Colonic mucosa (tissue), 4 donors: ENCODE measurements around the gene SLC1A3. TPM values are rescaled to one million over a fixed set of nuclear protein-coding genes. Genes with fewer than 3 reads are reported as not detected.

Experiments
- DNase-seq: peaks from one replicate; pipeline ENCODE4 v3.0.0-alpha.2; 2020
- H3K27ac ChIP-seq: fragments of 200-600 bp; one replicate; pipeline ENCODE4 v1.8.0; 2021
- H3K27me3 ChIP-seq: fragments of 200-600 bp; one replicate; pipeline ENCODE4 v1.8.0; 2021
- H3K36me3 ChIP-seq: fragments of 200-600 bp; one replicate; pipeline ENCODE4 v1.8.0; 2021
- H3K4me1 ChIP-seq: fragments of 200-600 bp; one replicate; pipeline ENCODE4 v1.8.0; 2021; ENCODE audit warnings: mild to moderate bottlenecking
- H3K4me3 ChIP-seq: fragments of 200-600 bp; one replicate; pipeline ENCODE4 v1.8.0; 2021
- H3K9ac ChIP-seq, 2 donors: one replicate each; pipeline ENCODE4 v1.7.0; 2013; ENCODE audit warnings: control low read depth in 2 of 2, low read depth in 2 of 2, low read length in 2 of 2
- H3K9me3 ChIP-seq: fragments of 200-600 bp; one replicate; pipeline ENCODE4 v1.8.0; 2021
- intact Hi-C: fragments of 100-400 bp; cut with DNase I; formaldehyde crosslinking; loops from one replicate; pipeline ENCODE4 v1.14.1; 2022
- total RNA-seq, 2 donors: library from RNA; stranded (reverse); fragmentation: NEBNext Ultra II Directional in 1 of 2; extraction: Animal tissue kit (Norgen Biotek cat#: 25700) in 1 of 2; gene quantifications; one replicate each; pipeline ENCODE4 v1.2.1, GENCODE V29; 2021
- TF ChIP-seq, protein P1 (sequence below): fragments of 200-600 bp; IDR thresholded peaks from one replicate; pipeline ENCODE4 v1.8.0; 2022; ENCODE audit warnings: antibody characterized with exemption, mild to moderate bottlenecking
- donor health status: healthy.
- donor health status: DM: no; HTN: no; CAD: no.
- donor health status: DM: no; HTN: no; CAD: no.

The SLC1A3 gene
- total RNA-seq, 2 donors from 2014 or later, result 0.50 to 1.9 TPM

DNA sequence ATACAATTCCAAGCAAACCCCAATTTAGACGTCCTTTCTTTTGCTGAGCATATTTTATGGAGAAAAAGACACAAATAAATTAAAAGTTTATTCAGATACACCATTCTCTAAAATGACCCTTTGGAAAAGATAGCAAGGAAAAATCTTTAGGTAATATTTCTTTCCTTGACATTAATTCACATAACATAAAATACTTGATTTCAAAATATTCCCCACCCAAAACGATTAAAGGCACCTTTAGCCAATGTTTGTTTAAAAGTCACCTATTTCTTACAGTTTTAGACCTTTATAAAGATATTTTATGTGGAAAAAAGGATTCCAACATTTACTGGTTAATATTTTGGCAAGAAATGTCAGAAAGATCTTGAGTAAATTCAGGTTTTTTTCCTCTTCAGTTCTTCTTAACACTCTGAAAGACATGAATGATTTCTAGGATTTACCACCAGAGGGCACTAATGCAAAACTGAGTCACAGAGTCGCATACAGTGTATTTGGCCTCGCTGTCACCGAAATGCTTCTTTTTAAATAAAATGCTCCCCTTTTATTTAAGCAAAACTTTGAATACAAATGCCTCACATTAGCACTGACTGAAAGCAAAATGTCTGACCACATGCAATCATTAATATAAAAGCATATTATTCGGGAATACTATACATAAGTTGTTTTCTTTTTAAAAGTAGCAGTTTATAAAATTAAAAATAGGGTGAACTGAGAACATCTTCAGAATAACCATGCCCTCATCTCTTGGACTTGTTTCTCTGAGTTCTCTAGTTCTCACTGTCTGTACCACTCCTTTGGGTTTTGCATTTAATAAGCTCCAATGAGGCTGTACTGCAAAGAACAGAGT lies 122.5 kb downstream of the SLC1A3 start:
- TF ChIP-seq, protein P1, sequence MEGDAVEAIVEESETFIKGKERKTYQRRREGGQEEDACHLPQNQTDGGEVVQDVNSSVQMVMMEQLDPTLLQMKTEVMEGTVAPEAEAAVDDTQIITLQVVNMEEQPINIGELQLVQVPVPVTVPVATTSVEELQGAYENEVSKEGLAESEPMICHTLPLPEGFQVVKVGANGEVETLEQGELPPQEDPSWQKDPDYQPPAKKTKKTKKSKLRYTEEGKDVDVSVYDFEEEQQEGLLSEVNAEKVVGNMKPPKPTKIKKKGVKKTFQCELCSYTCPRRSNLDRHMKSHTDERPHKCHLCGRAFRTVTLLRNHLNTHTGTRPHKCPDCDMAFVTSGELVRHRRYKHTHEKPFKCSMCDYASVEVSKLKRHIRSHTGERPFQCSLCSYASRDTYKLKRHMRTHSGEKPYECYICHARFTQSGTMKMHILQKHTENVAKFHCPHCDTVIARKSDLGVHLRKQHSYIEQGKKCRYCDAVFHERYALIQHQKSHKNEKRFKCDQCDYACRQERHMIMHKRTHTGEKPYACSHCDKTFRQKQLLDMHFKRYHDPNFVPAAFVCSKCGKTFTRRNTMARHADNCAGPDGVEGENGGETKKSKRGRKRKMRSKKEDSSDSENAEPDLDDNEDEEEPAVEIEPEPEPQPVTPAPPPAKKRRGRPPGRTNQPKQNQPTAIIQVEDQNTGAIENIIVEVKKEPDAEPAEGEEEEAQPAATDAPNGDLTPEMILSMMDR, result peak; percentile 81
- H3K4me1 ChIP-seq, result no peaks in the 10 kb centered on the region

DNA sequence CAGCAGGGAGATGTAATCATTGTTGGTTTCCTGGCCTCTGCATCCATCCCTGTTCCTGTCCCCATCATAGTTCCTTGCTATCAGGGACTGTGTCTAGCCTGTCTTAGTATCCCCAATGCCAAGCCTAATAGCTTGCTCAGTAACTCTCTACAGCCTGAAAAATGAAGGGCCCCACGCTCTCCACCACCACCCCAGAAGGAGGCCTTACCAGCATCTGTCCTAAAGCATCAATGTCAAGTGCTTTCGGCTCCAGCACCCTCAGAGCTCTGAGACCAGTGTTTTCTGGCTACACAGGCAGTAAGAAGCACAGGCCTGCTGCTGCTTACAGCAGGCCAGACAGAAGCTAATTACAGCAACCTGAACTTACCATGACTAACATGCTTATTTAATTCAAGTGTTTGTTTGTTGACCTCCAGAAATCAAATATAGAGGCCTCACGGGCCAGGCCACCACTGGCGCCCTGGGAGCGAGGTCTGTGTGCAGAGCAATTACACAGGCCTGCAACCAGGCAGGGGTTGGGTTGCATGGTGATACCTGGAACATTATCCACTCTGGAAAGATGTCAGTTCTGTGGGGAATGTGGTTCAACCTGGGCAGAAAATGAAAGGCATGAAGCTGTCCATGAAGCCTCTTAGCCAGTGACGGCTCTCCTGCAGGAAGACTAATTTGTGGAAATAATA lies 124.3 kb downstream of the SLC1A3 start:
- Histone ChIP-seq H3K27ac (no peak overlapping the region), H3K27me3 (no peaks in the 10 kb centered on the region), H3K9me3 (no peaks in the 10 kb centered on the region), H3K4me3 (no peak overlapping the region), H3K9ac (no peak overlapping the region), H3K4me1 (no peaks in the 10 kb centered on the region), H3K36me3 (no peaks in the 10 kb centered on the region)
- TF ChIP-seq, protein P1, result no peak
- intact Hi-C loops, result loop anchor here (5.0 to 10.0 kb wide), 2 partner anchors 214 to 277 kb away; no protein-coding TSS in a partner anchor
- no peak for DNase-seq

More for the DNA sequence above, 122.5 kb downstream of the SLC1A3 start:
- intact Hi-C loops, result no loop called here
- H3K4me3 ChIP-seq, result no peak overlapping the region
- no peak overlapping the region for H3K9ac ChIP-seq
- no peaks in the 10 kb centered on the region for H3K9me3 ChIP-seq
- H3K27me3 ChIP-seq, result no peaks in the 10 kb centered on the region
- H3K36me3 ChIP-seq, result no peaks in the 10 kb centered on the region
- DNase-seq, result no peak
- no peak overlapping the region for H3K27ac ChIP-seq

DNA sequence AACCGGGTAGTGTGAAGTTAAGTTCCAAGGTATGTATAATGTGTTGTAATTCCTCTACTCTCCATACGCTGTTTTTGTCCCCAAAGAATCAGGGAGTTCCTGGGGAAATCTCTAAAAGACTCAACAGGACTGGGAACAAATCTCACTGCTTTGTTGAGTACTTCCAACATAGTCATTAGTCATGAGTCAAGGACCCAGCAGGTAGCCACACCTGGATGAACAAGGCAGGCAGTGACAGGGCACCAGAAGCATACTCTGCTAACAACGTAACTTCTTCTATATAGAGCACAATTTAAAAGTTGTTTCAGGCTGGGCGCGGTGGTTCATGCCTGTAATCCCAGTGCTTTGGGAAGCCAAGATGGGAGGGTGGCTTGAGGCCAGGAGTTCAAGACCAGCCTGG lies 126.8 kb downstream of the SLC1A3 start:
- Histone ChIP-seq H3K4me1 (no peaks in the 10 kb centered on the region), H3K27ac (no peak overlapping the region), H3K27me3 (no peaks in the 10 kb centered on the region), H3K9ac (no peak overlapping the region), H3K4me3 (no peak overlapping the region), H3K36me3 (no peaks in the 10 kb centered on the region), H3K9me3 (no peaks in the 10 kb centered on the region)
- TF ChIP-seq, protein P1, result no peak
- DNase-seq, result no peak
- intact Hi-C loops, result loop anchor here (5.0 to 10.0 kb wide), 2 partner anchors 212 to 274 kb away; no protein-coding TSS in a partner anchor

DNA sequence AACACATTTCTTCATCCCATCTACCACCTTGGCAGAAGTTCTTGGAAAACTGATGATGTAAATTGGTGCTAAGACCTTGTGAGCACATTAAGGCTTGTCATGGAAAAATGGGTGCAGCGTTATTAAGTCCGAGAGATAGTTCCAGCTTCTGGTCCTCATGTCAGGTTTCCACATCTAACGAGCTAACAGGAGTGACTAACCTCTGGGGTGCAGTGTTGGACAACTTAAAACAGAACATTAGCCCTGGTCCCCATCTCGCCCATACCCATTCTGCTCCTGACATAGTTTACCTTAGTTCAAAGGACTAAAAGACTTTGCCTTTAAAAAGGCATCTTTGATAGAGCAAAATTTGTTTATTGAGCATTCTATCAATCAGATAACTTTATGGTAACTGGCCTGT lies 128.0 kb downstream of the SLC1A3 start:
- TF ChIP-seq, protein P1, result no peak
- Histone ChIP-seq H3K27ac (no peak overlapping the region), H3K36me3 (no peaks in the 10 kb centered on the region), H3K4me3 (no peak overlapping the region), H3K9ac (no peak overlapping the region), H3K4me1 (no peaks in the 10 kb centered on the region), H3K9me3 (no peaks in the 10 kb centered on the region), H3K27me3 (no peaks in the 10 kb centered on the region)
- no peak for DNase-seq
- intact Hi-C loops, result loop anchor here (5.0 to 10.0 kb wide), 2 partner anchors 210 to 273 kb away; no protein-coding TSS in a partner anchor

DNA sequence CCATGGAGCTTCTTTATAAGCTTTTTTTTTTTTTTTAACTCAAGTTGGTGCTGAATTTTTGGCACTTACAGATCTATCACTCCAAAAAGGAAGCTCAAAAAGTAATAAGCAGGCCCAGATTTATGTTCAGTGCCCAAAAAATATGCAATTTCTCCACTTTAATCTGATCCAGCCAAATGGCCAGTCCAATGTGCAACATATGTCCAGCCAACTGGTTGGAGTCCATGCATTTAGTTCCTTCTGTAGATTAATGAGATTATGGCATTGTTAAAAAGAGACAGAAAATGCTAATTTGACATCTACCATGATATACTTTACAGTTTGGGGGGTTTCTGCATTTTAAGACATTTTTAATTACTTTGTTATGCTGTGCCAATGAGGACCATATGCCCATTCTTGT lies 129.5 kb downstream of the SLC1A3 start:
- intact Hi-C loops, result loop anchor here (10.0 kb wide), 1 partner anchor 209 kb away; no protein-coding TSS in a partner anchor
- Histone ChIP-seq H3K9me3 (no peaks in the 10 kb centered on the region), H3K4me1 (no peaks in the 10 kb centered on the region), H3K36me3 (no peaks in the 10 kb centered on the region), H3K9ac (no peak overlapping the region), H3K4me3 (no peak overlapping the region), H3K27ac (no peak overlapping the region), H3K27me3 (no peaks in the 10 kb centered on the region)
- TF ChIP-seq, protein P1, result no peak
- DNase-seq, result no peak
